Fibroblast of skin of right biceps (primary cell): ENCODE measurements around the gene SLC27A5.
"Not testable (repeated sequence)": the region's sequence is repeated elsewhere in the genome, so short reads cannot be mapped to it uniquely, and the experiment has no call there.

Experiments
- DNase-seq: peaks from one replicate; pipeline ENCODE4 v3.0.0-alpha.2; 2013

The SLC27A5 gene

GRCh38 chr19:58466089-58466759 lies 45.6 kb downstream of the SLC27A5 start:
- DNase-seq, result no peak

GRCh38 chr19:58460039-58460438 lies 51.8 kb downstream of the SLC27A5 start:
- DNase-seq, result no peak

- DNase-seq, result no peak
These were observed 55.7 kb downstream of the SLC27A5 start for GRCh38 chr19:58456111-58456510.

GRCh38 chr19:58455306-58455705 lies 56.5 kb downstream of the SLC27A5 start:
- DNase-seq, result no peak

GRCh38 chr19:58453743-58454142 lies 58.0 kb downstream of the SLC27A5 start:
- DNase-seq, result no peak

- DNase-seq, result peak; percentile 95
These were observed 60.3 kb downstream of the SLC27A5 start, which contains the start of gene ZNF324B for GRCh38 chr19:58451358-58452101. Gene ZNF324B (plus strand): TSS chr19:58451622. CDS start chr19:58453702, 2,080 bp downstream.

- DNase-seq, result no peak
These were observed 60.9 kb downstream of the SLC27A5 start for GRCh38 chr19:58450856-58451357.

GRCh38 chr19:58449980-58450379 lies 61.8 kb downstream of the SLC27A5 start:
- not testable (repeated sequence) for DNase-seq

- DNase-seq, result not testable (repeated sequence)
These were observed 62.9 kb downstream of the SLC27A5 start for GRCh38 chr19:58448860-58449259.
